Astrocyte of the cerebellum (primary cell): Measurements from ENCODE around the gene MN1.

ENCODE experiments used
- DNase-seq: peaks from one replicate; pipeline ENCODE4 v3.0.0-alpha.2; 2011; ENCODE audit warnings: low read depth
- H3K4me3 ChIP-seq: 2 replicates; pipeline ENCODE4 v1.5.1; 2011; ENCODE audit warnings: mild to moderate bottlenecking, low read depth, low read length, moderate library complexity
- CTCF ChIP-seq: IDR thresholded peaks from 2 replicates; pipeline ENCODE4 v1.5.1; 2012; ENCODE audit warnings: low read length, low read depth, moderate library complexity, mild to moderate bottlenecking; ENCODE audit errors: missing control alignments
- in situ Hi-C: cut with HindIII; loops from 2 replicates; pipeline ENCODE4 v1.10.0; 2017; ENCODE audit warnings: low sequenced_read_pairs

MN1 gene

GRCh38 chr22:27705408-27706080 is 96.0 kb downstream of the MN1 start:
- no peak for TF ChIP-seq CTCF
- no peak for DNase-seq
- no peak overlapping the region for H3K4me3 ChIP-seq
- in situ Hi-C loops: no loop called here

- no peak for DNase-seq
- H3K4me3 ChIP-seq: no peak overlapping the region
- TF ChIP-seq CTCF: no peak
- in situ Hi-C loops: no loop called here
Measured at GRCh38 chr22:27704581-27704980, 97.0 kb downstream of the MN1 start.

- DNase-seq: no peak
- TF ChIP-seq CTCF: no peak
- in situ Hi-C loops: no loop called here
- no peak overlapping the region for H3K4me3 ChIP-seq
Measured at GRCh38 chr22:27699383-27700019, 102.1 kb downstream of the MN1 start.

GRCh38 chr22:27698813-27699212 is 102.7 kb downstream of the MN1 start:
- no peak for DNase-seq
- in situ Hi-C loops: no loop called here
- TF ChIP-seq CTCF: no peak
- no peak overlapping the region for H3K4me3 ChIP-seq
